ENCODE results near the gene BIRC6.
"Not testable (repeated sequence)": the region's sequence is repeated elsewhere in the genome, so short reads cannot be mapped to it uniquely, and the experiment has no call there.

The BIRC6 gene

GRCh38 chr2:32452338-32453064 lies 95.7 kb downstream of the BIRC6 start:
- no peak for DNase-seq (ENCODE audit: low read depth)

DNA sequence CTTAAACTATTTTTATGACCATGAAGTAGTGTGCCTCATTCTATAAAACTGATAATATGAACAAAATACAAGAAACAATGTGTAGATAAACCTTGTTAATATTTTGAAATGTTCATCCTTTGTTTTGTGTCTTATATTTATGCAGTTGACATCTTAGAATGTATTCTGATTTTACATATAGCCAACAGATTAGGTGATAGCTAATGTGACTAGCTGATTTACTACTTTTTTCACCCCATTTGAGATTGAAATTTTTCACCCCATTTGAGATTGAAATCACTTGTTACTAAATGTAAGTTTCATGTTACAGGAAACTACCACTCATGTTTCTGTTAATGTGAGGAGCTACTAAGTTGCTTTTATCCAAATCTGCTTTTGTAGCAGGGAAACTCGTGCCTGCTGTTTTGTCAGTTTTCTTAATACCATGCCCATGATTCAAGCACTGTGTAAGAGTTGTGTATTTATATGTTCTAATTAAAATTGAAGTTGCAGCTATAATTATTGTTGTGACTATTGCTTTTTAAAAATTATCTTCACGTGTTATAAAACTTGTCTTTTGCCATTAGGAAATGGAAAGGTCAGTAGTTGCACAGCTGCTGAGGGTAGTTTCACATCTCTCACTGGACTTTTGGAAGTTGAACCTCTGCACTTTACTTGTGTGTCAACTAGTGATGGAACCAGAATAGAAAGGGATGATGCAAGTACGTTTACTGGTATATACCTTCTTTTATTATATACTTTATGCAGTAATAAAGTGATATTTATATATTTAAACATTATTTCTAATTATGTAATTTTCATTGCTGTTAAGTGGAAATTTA lies 96.6 kb downstream of the BIRC6 start:
- no peak for DNase-seq (ENCODE audit: low read depth)

DNA sequence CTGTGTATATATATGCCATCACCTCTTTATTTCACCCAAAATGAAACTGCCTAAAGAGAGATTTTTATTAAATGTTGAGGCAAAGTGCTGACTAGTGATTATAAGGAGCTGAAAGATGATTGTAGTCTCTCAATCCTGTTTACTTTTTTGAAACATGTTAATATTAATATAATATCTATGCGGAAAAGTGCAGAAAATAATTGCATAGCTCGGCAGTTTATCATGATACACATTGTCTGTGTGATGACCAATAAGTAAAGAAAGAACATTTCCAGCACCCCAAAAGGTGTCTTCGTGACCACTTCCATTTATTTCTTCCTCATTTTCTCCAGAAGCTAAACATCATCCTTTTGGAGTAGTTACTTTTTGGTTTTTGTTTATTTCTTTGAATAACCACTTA lies 99.0 kb downstream of the BIRC6 start:
- no peak for DNase-seq (ENCODE audit: low read depth)

DNA sequence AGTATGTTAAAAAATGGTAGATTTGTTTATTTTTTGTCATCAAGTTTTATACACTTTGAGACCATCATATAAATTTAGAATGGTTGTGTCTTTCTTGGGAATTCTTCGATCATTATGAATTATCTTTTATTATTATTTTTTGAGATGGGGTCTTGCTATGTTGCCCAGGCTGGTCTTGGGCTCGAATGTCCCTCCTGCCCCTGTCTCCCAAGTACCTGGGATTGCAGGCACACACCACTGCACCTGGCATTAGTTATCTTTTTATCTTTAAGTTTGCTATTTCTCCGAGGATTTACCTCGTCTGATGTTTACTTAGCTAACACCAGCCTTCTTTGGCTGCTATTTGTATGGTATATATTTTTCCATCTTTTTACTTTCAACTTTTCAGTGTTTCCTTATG lies 100.0 kb downstream of the BIRC6 start:
- DNase-seq (ENCODE audit: low read depth) = no peak

- no peak for DNase-seq (ENCODE audit: low read depth)
Observed at GRCh38 chr2:32457814-32458213, 101.0 kb downstream of the BIRC6 start.

- not testable (repeated sequence) for DNase-seq (ENCODE audit: low read depth)
Observed at GRCh38 chr2:32460861-32461260, 104.0 kb downstream of the BIRC6 start.

DNA sequence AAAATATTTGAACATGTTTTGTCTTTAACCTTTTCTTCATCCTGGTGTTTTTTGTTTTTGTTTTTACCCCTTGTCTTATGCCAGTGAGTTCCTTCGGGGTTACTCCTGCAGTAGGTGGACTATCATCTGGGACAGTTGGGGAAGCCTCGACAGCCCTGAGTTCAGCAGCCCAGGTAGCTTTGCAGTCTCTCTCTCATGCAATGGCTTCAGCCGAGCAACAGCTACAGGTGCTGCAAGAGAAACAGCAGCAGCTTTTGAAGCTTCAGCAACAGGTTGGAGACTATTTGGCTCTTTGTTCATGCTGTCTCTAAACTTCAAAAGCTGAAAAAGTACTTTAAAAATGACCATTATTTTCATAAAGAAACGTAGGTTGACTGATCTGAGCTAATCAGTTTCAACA lies 106.3 kb downstream of the BIRC6 start:
- no peak for DNase-seq (ENCODE audit: low read depth)

DNA sequence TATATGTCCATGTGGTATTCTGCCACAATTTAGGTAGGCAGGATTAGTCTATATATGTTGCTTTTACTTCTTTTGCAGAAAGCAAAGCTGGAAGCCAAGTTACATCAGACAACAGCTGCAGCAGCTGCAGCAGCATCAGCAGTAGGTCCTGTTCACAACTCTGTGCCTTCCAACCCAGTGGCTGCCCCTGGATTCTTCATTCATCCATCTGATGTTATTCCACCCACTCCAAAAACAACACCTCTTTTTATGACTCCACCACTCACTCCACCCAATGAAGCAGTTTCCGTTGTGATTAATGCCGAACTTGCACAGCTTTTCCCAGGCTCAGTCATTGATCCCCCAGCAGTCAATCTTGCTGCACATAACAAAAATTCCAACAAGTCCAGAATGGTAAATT lies 107.6 kb downstream of the BIRC6 start:
- no peak for DNase-seq (ENCODE audit: low read depth)

DNA sequence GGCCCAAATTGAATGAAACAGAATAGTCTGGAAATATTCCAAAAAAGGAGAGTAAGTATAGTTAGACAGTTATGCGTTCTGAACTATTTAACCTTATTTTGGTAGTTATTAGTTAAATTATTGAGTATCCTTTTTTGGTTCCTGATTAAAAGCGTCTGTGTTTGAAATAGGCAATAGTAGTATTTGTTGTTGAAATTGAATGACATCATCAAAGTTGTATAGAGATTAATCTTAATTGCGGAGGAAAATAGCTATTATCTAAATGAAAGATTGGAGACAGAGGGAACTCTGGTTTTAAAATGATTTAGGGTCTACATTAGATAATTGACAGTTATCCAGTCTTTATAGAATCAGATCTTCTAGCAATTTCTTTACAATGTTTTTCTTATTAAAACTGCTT lies 115.8 kb downstream of the BIRC6 start:
- no peak for DNase-seq (ENCODE audit: low read depth)

DNA sequence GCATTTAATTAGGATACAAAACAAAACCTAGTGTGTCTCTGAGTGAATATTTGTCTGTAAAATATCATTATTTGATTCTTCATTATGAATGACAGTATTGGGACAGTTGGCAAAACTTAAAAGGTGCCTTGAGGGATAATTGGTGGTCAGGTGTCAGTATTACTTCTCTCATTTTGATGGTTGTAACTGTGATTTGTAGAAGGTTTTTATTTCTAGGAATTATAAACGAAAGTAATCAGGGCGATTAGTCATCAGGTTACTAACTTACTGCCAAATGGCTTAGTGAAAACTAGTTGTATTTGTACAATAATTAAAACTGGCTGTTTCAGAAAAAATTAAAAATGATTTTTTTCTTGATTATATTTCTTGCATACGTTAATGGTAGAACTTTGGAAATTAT lies 117.6 kb downstream of the BIRC6 start:
- no peak for DNase-seq (ENCODE audit: low read depth)

GRCh38 chr2:32478889-32479620 lies 122.2 kb downstream of the BIRC6 start:
- no peak for DNase-seq (ENCODE audit: low read depth)

DNA sequence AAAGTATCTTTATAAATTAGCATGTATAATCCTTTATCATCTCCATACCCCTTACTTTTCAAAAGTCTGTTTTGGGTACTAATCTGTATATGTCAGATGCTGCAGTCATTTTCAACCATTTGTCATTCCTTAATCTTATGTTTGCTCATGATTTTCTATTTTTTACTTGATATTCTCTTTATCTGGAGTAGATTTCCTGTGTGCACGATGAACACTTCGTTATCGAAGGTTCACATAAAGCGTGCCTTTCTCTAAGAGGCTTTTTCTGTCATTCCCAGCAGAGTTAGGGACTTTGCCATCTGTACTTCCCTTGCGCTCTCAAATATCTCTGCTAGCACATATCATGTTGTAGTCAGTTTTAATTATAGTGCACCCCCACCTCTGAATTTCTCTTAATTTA lies 123.2 kb downstream of the BIRC6 start:
- no peak for DNase-seq (ENCODE audit: low read depth)

DNA sequence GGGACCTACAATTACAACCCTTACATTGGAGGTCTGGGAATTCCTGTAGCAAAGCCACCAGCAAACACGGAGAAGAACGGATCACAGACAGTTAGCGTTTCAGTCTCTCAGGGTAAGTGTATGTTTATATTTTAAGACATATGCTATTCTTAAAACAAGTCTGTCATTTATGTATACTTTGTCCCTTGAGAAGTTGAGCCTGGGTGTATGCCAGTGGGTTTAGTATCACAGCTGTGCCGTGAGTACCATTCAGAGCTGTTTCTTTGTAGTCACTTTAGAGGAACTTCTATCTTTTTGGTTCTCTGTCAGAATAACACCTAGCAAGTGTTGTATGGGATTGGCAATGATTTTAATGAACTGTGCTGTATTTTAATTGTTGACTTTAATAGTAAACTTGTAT lies 125.6 kb downstream of the BIRC6 start:
- DNase-seq (ENCODE audit: low read depth) = no peak

DNA sequence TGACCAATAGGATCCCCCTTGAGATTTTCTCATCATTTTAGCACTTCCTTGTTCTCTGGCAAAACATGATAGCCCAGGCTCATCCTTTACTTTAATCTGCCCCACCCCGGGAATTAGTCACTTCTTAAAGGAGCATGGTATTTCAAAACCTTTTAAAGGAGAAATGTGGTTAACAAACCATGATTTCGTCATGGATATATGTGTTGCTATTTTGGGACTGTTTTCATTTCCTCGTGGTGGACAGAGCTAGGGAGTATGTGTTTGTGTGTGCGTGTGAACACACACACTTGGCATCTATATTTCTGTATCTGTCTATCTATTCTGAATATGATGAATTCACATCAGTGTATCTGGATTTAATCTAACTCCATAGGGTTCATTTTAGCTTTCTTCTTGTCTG lies 128.1 kb downstream of the BIRC6 start:
- no peak for DNase-seq (ENCODE audit: low read depth)

- no peak for DNase-seq (ENCODE audit: low read depth)
Observed at GRCh38 chr2:32485399-32485798, 128.6 kb downstream of the BIRC6 start.

- no peak for DNase-seq (ENCODE audit: low read depth)
Observed at GRCh38 chr2:32489061-32489460, 132.2 kb downstream of the BIRC6 start.

GRCh38 chr2:32491346-32491745 lies 134.5 kb downstream of the BIRC6 start:
- DNase-seq (ENCODE audit: low read depth) = no peak

DNA sequence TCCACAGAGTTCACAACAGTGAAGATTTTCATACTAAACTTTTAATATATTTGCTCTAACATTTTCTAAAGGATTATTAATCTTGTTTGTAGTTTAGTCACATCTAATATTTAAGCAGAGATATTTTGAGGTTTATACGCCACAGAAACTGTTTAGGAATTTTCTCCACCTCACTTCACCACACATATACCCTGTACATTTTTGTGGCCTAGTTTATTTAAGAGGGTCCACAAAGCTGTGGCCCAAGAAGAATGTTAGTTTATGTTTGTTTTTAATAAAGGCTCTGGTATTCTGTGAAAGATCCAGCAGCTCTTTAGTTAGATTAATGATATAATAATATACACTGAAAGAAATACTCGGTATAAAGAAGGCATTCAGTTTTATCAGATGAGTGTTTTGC lies 138.3 kb downstream of the BIRC6 start:
- DNase-seq (ENCODE audit: low read depth) = no peak

DNA sequence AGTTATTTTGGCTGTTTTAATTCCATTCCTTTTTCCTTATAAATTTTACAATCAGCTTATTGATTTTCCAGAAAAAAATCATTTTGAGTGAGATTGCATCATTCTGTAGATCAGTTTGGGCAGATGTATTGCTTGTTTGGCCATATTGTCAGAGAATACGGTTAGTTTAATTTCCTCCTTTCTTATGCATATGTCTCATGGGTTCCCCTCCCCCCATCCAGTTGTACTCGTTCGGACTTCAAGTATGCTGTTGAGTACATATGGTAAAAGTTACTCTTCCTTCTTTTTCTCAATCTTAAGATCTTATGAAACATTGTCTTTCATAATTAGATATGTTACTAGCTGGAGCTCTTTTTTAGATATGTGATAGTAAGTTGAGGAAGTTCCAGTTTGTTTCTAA lies 139.8 kb downstream of the BIRC6 start:
- DNase-seq (ENCODE audit: low read depth) = no peak

DNA sequence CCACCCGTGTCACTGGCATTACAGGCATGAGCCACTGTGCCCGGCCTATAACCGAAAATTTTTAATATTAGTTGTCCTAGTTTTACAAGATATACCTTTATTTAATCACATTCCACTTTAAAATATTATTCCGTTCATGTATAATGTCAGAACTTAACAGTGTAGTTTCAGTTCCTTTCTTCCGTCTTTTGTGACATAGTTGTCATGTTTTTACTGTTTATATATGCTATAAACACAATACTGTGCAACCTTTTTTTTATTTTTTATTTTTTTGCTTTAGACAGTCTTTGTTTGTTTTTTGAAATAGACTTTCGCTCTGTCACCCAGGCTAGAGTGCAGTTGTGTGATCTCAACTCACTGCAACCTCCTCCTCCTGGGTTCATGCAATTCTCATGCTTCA lies 141.5 kb downstream of the BIRC6 start:
- no peak for DNase-seq (ENCODE audit: low read depth)

DNA sequence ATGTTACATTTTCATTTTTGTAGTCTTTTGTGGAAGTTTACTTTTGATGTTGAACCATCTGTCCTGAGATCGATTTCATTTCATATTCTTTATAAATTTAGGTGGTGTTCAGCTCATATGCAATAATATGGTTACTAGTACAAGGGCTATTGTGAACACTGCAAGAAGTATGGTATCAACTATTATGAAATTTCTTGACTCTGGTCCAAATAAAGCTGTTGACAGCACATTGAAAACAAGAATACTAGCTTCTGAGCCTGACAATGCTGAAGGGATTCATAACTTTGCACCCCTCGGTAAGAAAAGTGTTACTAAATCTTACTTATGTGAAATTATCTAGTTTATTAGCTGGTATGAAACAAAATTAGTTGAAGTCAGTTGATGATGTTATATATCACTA lies 146.1 kb downstream of the BIRC6 start:
- no peak for DNase-seq (ENCODE audit: low read depth)

- no peak for DNase-seq (ENCODE audit: low read depth)
Observed at GRCh38 chr2:32504877-32505478, 148.2 kb downstream of the BIRC6 start.

- DNase-seq (ENCODE audit: low read depth) = no peak
Observed at GRCh38 chr2:32506446-32506845, 149.6 kb downstream of the BIRC6 start.

All from activated gamma-delta T cell treated with anti-CD3 and anti-CD28 coated beads, Interleukin-2, amount 50 U/mL, for 16 hours (primary cell).